GOT3 (cell line): ENCODE data around the gene IL19.
"Not testable (repeated sequence)": the region's sequence is repeated elsewhere in the genome, so short reads cannot be mapped to it uniquely, and the experiment has no call there.

Experiments
- DNase-seq: peaks from one replicate; lab custom pipeline; 2025; ENCODE audit warnings: mixed read lengths; lab: John Stamatoyannopoulos, UW

Gene IL19

GRCh38 chr1:206833801-206834200 lies 63.2 kb downstream of the IL19 start:
- no peak for DNase-seq

GRCh38 chr1:206834217-206834616 lies 63.6 kb downstream of the IL19 start:
- no peak for DNase-seq

DNA sequence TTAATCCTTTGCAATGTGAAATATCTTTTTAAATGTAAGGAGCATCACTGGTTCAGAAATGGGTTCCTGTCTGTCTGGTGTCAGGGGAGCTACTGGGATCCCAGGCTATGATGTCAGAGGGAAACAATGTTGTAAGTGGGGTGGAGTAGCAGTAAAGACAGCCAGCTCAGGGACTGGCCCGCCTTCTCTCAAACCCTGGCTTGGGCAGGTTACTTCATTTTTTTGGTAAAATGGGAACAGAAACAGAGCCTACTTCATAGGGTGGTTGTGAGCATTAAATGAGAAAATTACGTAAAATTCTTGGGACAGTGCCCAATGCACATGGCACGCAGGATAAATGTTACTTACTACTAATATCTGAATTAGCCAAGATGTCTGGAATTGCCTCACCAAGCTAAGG lies 64.1 kb downstream of the IL19 start:
- DNase-seq = no peak

- no peak for DNase-seq
These were observed 64.6 kb downstream of the IL19 start for GRCh38 chr1:206835186-206835585.

DNA sequence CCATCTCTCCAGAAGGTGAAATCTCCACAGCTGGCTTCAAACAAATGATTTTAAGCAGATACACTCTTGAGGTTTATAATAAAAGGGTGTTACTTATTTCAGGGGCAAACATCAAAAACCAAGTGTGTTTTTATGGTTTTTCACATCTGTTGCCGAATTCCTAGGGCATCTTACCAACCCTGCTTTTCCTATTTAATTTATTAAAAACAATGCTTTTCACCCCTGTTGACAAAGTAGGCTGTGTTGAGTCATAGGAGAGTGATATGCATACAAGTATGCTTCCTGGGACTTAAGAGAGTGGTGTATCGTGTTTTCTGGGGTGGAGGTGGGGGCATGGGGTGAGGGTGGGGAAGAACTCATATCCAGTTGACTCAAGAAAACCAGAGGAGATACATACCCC lies 65.5 kb downstream of the IL19 start:
- no peak for DNase-seq

GRCh38 chr1:206839006-206839560 lies 68.5 kb downstream of the IL19 start:
- DNase-seq = no peak

DNA sequence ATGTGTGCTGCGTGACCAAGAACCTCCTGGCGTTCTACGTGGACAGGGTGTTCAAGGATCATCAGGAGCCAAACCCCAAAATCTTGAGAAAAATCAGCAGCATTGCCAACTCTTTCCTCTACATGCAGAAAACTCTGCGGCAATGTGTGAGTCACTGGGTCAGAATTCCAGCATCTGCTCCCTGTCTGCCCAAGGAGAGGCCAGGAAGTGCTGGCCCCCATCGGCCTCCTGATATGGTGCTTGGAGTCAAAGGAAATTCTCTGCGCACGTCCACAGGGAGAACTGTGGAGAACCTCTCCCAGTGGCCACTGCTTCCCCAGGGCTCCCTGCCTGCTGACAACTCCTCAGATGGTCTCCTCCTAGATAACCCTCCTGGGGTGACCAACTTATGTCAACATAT lies 69.3 kb downstream of the IL19 start:
- no peak for DNase-seq

DNA sequence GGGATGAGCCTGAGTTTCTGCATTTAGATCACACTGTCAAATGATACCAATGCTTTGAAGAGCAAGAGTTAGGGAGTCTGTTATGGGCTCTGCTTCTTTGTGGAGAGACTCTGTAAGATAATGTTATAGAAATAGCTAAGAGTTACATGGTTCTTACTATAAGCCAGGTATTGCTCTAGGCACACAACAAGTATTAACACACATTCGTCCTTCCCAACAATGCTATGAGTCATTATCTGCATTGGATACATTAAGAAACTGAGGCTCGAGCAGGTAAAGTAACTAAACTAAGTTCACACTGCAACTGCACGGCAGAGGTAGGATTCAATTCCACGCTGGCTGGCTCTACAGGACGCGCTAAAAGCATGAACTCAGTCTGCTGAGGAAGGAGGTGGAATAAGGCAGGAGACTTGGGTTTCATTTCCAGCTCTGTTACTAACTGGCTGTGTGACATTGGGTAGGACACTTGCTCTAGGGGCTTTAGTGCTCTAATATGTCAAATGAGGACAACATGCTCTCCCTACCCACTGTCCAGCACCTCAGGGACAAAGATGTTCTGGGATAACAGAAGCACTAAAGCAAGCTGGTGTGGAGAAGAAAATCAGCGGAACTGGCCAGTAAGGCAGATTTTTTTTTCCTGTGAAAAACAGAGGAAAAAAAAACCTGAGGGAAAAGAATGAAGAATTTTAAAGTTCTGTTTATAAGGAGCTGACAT lies 71.2 kb downstream of the IL19 start:
- no peak for DNase-seq

DNA sequence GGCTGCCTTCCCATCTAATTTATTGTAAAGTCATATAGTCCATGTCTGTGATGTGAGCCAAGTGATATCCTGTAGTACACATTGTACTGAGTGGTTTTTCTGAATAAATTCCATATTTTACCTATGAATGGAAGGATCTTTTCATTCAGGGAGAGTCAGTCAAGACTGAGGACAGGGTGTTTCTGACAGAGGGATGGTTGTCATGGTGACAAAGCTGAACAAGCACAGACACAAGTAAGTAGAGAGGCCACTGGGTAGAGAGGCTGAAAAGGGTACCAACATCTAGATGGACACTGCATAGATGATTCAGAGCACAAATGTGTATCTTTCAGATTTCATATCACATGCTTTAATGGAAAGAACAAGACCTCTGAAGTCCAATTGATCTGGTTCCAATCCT lies 72.3 kb downstream of the IL19 start:
- no peak for DNase-seq

GRCh38 chr1:206843626-206844025 lies 73.1 kb downstream of the IL19 start:
- no peak for DNase-seq

GRCh38 chr1:206846487-206846886 lies 75.9 kb downstream of the IL19 start:
- no peak for DNase-seq

DNA sequence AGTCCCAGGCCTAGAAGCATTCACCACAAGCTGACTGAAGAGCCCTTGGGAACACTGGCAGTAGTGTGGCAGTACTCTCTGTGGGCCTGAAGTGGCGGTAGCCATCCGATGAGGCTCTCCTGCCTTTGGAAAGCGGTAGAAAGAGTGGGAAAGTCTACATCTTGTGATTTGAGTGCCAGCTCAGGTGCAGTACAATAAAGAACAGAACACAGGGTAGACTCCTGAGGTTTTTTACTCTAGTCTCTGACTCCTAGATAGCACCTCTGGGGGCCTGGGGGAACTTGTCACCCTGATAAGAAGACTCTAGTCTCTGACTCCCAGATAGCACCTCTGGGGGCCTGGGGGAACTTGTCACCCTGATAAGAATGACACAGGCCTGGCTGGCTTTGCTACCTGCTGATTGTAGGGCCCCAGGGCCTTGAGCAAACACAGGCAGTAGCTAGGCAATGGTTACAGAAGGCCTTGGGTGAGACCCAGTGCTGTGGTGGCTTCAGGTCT lies 76.8 kb downstream of the IL19 start:
- no peak for DNase-seq

DNA sequence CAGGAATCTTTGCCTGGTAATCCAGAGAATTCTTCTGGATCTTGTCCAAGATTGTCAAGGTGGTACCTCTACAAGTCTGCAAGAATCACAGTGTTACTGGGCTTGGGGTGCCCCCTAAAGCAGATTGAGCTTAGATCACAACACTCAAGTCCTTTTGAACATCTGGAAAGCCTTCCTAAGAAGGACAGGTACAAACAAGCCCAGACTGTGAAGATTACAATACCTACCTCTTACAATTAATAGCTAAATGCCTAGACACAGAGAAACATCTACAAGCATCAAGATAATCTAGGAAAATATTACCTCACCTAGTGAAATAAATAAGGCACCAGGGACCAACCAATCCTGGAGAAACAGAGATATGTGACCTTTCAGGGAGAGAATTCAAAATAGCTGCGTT lies 77.4 kb downstream of the IL19 start:
- DNase-seq = no peak

DNA sequence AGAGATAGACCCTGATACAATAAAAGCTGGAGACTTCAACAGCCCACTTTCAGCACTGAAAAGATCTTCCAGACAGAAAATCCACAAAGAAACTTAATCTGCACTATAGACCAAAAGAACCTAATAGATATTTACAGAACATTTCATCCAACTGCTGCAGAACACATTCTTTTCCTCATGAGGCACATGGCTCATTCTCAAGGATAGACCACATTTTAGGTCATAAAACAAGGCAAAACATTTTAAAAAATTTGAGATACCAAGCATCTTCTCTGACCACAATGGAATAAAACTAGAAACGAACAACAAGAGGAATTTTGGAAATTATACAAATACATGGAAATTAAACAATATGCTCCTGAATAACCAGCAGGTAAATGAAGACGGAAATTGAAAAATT lies 79.8 kb downstream of the IL19 start:
- no peak for DNase-seq

DNA sequence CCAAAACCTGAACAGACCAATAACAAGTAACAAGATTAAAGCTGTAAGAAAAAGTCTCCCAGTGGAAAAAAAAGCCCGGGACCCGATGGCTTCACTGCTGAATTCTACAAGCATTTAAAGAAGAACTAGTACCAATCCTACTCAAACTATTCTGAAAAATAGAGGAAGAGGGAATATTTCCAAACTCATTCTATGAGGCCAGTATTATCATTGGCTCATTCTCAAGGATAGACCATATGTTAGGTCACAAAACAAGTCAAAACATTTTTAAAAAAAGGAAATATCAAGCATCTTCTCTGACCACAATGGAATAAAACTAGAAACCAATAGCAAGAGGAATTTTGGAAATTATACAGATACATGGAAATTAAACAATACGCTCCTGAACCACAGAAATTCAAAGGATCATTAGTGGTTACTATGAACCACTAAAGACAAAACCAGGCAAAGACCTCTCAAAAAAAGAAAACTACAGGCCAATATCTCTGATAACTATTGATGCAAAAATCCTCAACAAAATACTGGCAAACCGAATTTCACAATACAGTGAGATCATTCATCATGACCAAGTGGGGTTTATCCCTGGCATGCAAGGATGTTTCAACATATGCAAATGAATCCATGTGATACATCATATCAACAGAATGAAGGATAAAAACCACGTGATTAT lies 80.9 kb downstream of the IL19 start:
- DNase-seq = no peak

GRCh38 chr1:206852662-206853061 lies 82.1 kb downstream of the IL19 start:
- not testable (repeated sequence) for DNase-seq

GRCh38 chr1:206853696-206854095 lies 83.1 kb downstream of the IL19 start:
- DNase-seq = not testable (repeated sequence)

GRCh38 chr1:206854401-206855129 lies 84.0 kb downstream of the IL19 start:
- DNase-seq = no peak

GRCh38 chr1:206855859-206856258 lies 85.3 kb downstream of the IL19 start:
- DNase-seq = no peak

GRCh38 chr1:206856674-206857464 lies 86.3 kb downstream of the IL19 start:
- DNase-seq = no peak

DNA sequence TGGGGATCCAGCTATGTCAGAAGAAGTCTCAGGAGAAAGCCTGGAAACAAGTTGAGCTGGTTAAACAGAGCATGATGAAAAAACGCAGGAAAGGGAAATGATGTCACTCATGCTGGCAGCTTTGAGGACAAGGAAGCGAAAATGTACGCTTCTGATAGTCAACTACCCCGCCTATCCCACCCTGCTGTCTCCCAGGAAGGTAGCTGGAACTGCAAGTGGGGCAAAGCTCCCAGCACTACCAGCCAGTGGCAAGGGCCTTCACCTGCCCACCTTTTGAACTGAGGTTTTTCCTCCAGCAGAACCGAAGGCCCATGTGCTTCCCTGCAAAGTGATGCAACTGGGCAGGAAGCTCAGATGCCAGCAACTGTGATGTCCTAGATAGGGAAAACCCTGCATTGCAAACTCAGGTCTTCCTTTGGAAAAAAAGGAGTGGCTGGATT lies 88.5 kb downstream of the IL19 start:
- DNase-seq = no peak

DNA sequence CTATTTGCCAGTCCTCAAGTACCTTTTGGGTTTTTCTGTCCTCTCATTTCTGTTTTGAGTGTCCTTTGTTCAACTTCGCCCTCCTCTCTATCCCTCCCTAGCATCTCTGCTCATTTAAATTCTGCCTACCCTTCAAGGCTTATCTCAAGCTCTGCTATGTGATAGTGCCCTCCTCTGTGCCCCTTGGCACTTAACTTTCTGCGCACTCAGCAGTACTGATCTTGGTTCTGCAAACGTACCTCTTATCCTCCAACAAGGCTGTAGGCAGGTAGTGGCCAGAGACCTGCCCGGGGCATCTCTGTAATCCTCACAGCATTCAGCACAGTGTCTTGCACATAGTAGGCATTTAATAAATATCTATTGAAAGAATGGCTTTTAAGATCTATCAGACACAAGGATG lies 89.6 kb downstream of the IL19 start:
- no peak for DNase-seq
